ENCODE data around the gene CEACAM20.
"Not testable (repeated sequence)": the region's sequence is repeated elsewhere in the genome, so short reads cannot be mapped to it uniquely, and the experiment has no call there.

CEACAM20 gene

GRCh38 chr19:44468730-44469129, 60.7 kb downstream of the CEACAM20 start:
- DNase-seq = not testable (repeated sequence)

- not testable (repeated sequence) for DNase-seq
These were observed 66.7 kb downstream of the CEACAM20 start for GRCh38 chr19:44462600-44463286.

All from NCI-H774 (cell line).